PC-9 (cell line): ENCODE data around the gene FKBP6.

ENCODE experiments used
- CTCF ChIP-seq: fragments of 200-600 bp; sonication (generic); conservative IDR thresholded peaks from 2 replicates; pipeline ENCODE4 v1.6.1; 2017; ENCODE audit warnings: mixed run types, antibody characterized with exemption, mild to moderate bottlenecking, moderate library complexity
- EZH2 ChIP-seq: fragments of 200-600 bp; sonication (generic); IDR thresholded peaks from 2 replicates; pipeline ENCODE4 v1.8.0; 2017; ENCODE audit warnings: antibody characterized with exemption, low read depth

DNA sequence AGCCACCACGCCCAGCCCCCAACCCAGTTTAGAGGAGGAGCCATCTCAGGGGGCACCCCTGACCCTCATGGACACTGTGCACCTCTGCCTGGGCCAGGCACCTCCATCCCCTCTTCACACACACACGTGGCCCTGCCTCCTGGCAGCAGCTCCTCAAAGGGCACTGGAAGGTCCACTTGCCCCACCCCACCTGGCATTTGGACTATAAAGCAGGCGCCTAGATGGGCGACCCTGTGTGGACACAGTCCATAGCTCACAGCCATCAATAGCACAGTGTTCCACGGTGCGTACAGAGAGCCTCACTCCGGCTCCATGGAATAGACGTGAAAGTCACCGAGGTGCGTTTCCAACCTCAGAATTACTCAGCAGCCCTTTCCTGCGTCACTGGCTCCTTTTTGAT lies 41.0 kb downstream of the FKBP6 start:
- TF ChIP-seq CTCF (no peak), EZH2 (no peak)
